Upper lobe of left lung (tissue), 4 donors: Measurements from ENCODE around the gene CACNA1S.

Experiments used
- CTCF ChIP-seq, 6 experiments: fragments of 450-650 bp in 4 of 6; fragments of 200-600 bp in 2 of 6; sonication (generic) in 2 of 6; IDR thresholded peaks; one replicate each; pipeline ENCODE4 v1.5.1; 2016 to 2019; ENCODE audit warnings: antibody characterized with exemption in 6 of 6
- EP300 ChIP-seq, 4 donors: sonication (generic); formaldehyde crosslinking; IDR thresholded peaks; one replicate each; pipeline ENCODE4 v1.5.1; 2017; ENCODE audit warnings: antibody characterized with exemption in 4 of 4, control low read depth in 2 of 4
- POLR2A ChIP-seq, 4 donors: fragments of 450-650 bp; IDR thresholded peaks; one replicate each; pipeline ENCODE4 v1.5.1; 2016 to 2017; ENCODE audit warnings: antibody characterized with exemption in 4 of 4, mild to moderate bottlenecking in 2 of 4
- POLR2AphosphoS5 ChIP-seq, 2 donors: sonication (generic); formaldehyde crosslinking; IDR thresholded peaks; one replicate each; pipeline ENCODE4 v1.5.1; 2017; ENCODE audit warnings: antibody characterized with exemption in 2 of 2

- TF ChIP-seq POLR2AphosphoS5 (IDR thresholded peaks at IDR 0.05) (no peak), CTCF (IDR thresholded peaks at IDR 0.05) (no peak), POLR2A (IDR thresholded peaks at IDR 0.05) (no peak), EP300 (IDR thresholded peaks at IDR 0.05) (no peak)
Observed at GRCh38 chr1:201136355-201137023, 24.3 kb upstream of the CACNA1S start.
